ENCODE results near the gene NOD2.

The NOD2 gene

DNA sequence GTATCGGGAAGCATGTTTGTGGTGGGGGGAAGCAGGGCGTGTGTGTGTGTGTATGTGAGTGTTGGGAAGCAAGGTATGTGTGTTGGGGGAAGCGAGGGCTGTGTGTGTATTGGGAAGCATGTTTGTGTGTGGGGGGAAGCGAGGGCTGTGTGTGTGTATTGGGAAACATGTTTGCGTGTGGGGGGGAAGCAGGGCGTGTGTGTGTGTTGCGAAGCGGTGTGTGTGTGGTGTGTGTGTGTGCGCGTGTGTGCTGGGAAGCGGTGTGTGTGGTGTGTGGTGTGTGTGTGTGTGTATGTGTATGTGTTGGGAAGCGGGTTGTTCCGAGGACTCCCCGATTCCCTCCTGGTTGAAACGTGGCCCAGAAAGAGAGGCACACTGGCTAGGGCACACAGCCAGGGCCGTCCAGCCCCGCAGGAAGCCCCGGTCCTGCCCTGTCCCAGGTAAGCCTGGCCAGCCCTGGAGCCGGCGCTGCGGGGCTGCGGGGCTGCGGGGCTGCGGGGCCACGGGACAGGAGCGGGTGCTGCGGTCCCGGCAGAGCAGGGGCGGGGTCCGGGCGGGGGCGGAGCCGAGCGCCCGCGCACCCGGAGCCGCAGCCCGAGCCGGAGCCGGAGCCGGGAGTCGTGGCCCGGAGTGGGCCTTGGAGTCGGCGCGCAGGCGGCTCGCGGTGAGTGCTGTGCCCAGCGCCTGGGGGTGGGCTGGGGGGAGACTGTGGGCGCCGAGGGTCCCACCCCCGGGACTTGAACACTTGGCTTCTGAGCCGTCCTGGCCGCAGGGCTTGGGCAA, at the start of gene NOD2:
Gene NOD2, plus strand, starts transcription at position 608 of the 783 bp plus-strand sequence. CDS start 5,890 bp downstream, outside the sequence.
- H3K4me3 ChIP-seq (ENCODE audit: low read length), result peak within 1 kb of the TSS; percentile 41
- peak; percentile 30 for DNase-seq (ENCODE audit: low read depth)
- TF ChIP-seq, protein P1, sequence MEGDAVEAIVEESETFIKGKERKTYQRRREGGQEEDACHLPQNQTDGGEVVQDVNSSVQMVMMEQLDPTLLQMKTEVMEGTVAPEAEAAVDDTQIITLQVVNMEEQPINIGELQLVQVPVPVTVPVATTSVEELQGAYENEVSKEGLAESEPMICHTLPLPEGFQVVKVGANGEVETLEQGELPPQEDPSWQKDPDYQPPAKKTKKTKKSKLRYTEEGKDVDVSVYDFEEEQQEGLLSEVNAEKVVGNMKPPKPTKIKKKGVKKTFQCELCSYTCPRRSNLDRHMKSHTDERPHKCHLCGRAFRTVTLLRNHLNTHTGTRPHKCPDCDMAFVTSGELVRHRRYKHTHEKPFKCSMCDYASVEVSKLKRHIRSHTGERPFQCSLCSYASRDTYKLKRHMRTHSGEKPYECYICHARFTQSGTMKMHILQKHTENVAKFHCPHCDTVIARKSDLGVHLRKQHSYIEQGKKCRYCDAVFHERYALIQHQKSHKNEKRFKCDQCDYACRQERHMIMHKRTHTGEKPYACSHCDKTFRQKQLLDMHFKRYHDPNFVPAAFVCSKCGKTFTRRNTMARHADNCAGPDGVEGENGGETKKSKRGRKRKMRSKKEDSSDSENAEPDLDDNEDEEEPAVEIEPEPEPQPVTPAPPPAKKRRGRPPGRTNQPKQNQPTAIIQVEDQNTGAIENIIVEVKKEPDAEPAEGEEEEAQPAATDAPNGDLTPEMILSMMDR (conservative IDR thresholded peaks at IDR 0.05; ENCODE audit: low read length), result no peak

DNA sequence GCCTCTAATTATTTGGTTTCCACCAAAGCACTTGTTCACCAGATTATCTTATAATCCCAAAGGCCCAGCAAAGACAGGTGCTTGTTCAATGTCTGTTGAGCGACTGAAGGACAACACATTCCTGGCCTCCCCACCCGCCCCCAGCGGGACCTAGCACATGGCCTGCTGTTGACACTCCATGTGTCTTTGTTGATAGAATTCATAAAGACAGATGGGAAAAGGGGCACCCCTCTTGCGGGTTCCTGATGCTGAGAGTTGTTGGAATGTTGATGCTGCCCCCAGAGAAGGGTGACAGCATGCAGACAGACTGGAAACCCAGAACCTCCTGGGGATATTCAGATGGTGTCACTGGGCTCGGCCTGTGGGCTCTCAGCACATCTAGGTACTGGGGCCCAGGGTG, 49.2 kb upstream of the NOD2 start:
- no peak overlapping the region for H3K4me3 ChIP-seq (ENCODE audit: low read length)
- TF ChIP-seq, protein P1 (conservative IDR thresholded peaks at IDR 0.05; ENCODE audit: low read length), result no peak
- no peak for DNase-seq (ENCODE audit: low read depth)

DNA sequence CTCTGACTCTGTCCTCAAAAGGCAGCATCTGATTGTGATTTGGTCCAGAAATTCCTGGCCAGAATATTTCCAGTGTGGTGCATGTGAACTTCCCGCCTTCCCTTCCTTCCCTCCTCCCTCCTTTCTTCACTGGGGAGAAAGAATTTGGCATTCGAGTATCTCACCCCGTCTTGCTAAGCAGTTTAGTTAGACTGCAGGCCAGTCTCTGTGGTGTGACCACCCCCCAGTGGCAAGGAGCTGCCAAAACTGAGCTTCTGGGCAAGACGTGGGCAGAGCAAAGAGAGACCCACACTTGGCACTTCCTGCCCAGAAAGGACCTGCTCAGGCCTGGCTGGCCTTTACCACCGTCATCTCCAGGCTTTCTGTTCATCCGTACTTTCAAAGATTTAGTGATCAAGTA, 48.7 kb upstream of the NOD2 start:
- DNase-seq (ENCODE audit: low read depth), result peak; percentile 76
- TF ChIP-seq, protein P1 (conservative IDR thresholded peaks at IDR 0.05; ENCODE audit: low read length), result peak; percentile 62
- H3K4me3 ChIP-seq (ENCODE audit: low read length), result no peak overlapping the region

DNA sequence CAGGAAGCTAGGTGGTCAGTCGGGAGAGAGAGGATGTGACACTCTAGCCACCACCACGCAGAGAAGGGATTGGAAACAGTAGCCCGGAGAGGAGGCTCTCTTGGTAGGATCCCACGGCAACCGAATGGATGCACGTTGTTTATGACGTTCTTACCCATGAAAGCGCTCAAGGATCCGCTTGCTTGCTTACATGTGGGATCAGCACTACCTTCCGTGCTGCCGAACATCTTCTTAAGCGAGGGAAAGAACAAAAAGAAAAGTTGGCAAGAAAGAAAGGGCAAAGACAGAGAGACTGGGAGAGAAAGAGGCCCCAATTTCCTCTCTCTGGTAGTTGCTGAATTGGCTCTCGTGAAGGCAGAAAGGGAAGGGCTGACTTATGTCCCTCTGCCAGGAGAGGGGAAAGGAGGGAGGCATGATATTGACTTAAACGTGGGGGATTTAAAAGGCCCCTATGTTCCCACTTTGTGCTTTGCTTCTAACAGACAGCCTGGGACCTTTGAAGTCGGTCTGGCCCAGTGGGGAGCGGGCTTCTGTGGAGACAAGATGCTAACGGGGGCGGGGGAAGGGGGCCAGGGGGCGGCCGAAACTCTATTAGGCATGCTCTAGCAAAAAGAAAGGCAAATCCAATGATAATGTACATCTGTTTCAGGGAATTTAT, 47.7 kb upstream of the NOD2 start:
- TF ChIP-seq, protein P1 (conservative IDR thresholded peaks at IDR 0.05; ENCODE audit: low read length), result no peak
- DNase-seq (ENCODE audit: low read depth), result no peak
- no peak overlapping the region for H3K4me3 ChIP-seq (ENCODE audit: low read length)

DNA sequence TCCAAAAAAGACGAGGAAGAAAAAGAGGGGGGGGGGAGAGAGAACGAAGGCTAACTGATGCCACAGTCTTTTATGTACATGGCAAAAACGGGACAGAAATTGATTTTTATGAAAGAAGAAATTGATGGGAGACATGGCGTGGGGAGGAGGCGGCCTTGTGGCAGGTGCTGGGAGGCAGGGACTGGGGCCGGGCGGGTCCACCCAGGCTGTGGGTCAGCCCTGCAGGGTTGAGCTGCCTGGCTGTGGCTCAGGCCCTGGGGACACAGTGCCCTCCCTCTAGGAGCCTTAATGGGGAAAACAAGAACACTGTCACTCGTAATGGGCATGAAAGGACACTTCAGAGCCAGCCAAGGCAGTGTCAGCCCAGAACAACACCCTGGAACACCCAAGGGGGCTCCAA, 47.1 kb upstream of the NOD2 start:
- no peak overlapping the region for H3K4me3 ChIP-seq (ENCODE audit: low read length)
- no peak for DNase-seq (ENCODE audit: low read depth)
- TF ChIP-seq, protein P1 (conservative IDR thresholded peaks at IDR 0.05; ENCODE audit: low read length), result no peak

DNA sequence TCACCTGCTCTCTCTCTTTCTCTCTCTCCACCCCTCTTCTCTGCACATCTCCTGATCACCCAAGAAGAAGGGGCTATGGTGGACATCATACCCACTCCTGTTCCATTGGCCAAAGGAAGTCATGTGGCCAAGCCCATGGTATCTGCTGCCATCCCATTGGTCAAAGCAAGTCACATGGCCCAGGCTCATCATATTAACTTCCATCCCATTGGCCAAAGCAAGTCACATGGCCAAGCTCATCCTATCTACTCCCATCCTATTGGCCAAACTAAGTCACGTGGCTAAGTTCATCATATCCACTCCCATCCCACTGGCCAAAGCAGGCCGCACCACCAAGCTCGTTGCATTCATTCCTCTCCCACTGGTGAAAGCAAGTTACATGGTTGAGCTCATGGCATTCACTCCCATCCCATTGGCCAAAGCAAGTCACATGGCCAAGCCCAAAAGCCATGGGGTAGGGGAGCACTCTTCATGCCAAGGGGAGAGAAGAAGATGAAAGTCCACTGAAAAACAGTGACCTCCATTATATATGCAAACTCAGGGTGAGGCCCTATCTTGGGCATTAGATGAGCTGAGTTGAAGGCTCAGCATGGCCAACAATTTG, 41.5 kb upstream of the NOD2 start:
- DNase-seq (ENCODE audit: low read depth), result no peak
- TF ChIP-seq, protein P1 (conservative IDR thresholded peaks at IDR 0.05; ENCODE audit: low read length), result no peak
- no peak overlapping the region for H3K4me3 ChIP-seq (ENCODE audit: low read length)

Measured in AG10803 (cell line).